Testis (tissue), 3 donors: Measurements from ENCODE around the gene PKDREJ. TPM values are rescaled to one million over a fixed set of nuclear protein-coding genes. Genes with fewer than 3 reads are reported as not detected.

Source experiments
- DNase-seq: peaks from one replicate; pipeline ENCODE4 v3.0.0-alpha.2; 2019
- H3K27ac ChIP-seq, 2 donors: fragments of 200-600 bp; sonication (generic); one replicate each; pipeline ENCODE4 v1.5.1; 2019
- H3K27me3 ChIP-seq: fragments of 200-600 bp; sonication (generic); one replicate; pipeline ENCODE4 v1.5.1; 2019
- H3K36me3 ChIP-seq: fragments of 200-600 bp; sonication (generic); one replicate; pipeline ENCODE4 v1.5.1; 2017; ENCODE audit warnings: low read depth; ENCODE audit errors: missing control alignments
- H3K4me1 ChIP-seq: fragments of 200-600 bp; sonication (generic); one replicate; pipeline ENCODE4 v1.5.1; 2019
- H3K4me3 ChIP-seq, 2 donors: fragments of 200-600 bp; sonication (generic); one replicate each; pipeline ENCODE4 v1.5.1; 2017 to 2019
- H3K9me3 ChIP-seq: fragments of 200-600 bp; sonication (generic); one replicate; pipeline ENCODE4 v1.5.1; 2017
- CTCF ChIP-seq, 3 experiments: fragments of 450-650 bp in 2 of 3; fragments of 200-600 bp in 1 of 3; sonication (generic) in 1 of 3; IDR thresholded peaks; one replicate each; pipeline ENCODE4 v1.5.1; 2016 to 2019; ENCODE audit warnings: antibody characterized with exemption in 3 of 3, mild to moderate bottlenecking in 2 of 3, moderate library complexity in 1 of 3
- POLR2A ChIP-seq: fragments of 450-650 bp; IDR thresholded peaks from one replicate; pipeline ENCODE4 v1.6.1; 2017; ENCODE audit warnings: antibody characterized with exemption, mild to moderate bottlenecking, moderate library complexity
- WGBS, 2 donors: methylation state at CpG; one replicate each; pipeline ENCODE4 v1.1.5; 2018; 5-methylcytosine and 5-hydroxymethylcytosine counted together
- intact Hi-C: fragments of 100-400 bp; cut with DNase I; formaldehyde crosslinking; loops from one replicate; pipeline ENCODE4 v1.15.1; 2023; ENCODE audit warnings: low total_unique reads
- polyA plus RNA-seq: library from polyadenylated mRNA; stranded (reverse); fragments of 350-450 nt; fragmentation: Illumina TruSeq; extraction: RNeasy Lipid Tissue Mini Kit (QIAGEN cat#74804); gene quantifications from one replicate; pipeline ENCODE4 v1.2.3, GENCODE V29; 2014; ENCODE audit warnings: low read depth, low replicate concordance; ENCODE audit not compliant: insufficient read depth
- total RNA-seq, 2 donors: library from RNA; depleted of rRNA; stranded (reverse); fragments of >200 nt; gene quantifications; one replicate each; pipeline ENCODE4 v1.2.3, GENCODE V29; 2016

The PKDREJ gene
- total and polyA plus RNA-seq, 3 donors from 2014 or later = 3.4 to 10.4 (median 5.0) TPM

- WGBS, 2 donors = 91 to 94% methylated on average over 12 of the region's 12 CpGs
- no peaks in the 10 kb centered on the region for H3K27me3 ChIP-seq
- no peaks in the 10 kb centered on the region for H3K36me3 ChIP-seq
- no peak for DNase-seq
- peaks cover 7% of the 10 kb centered on the region for H3K4me1 ChIP-seq
- no peaks in the 10 kb centered on the region for H3K9me3 ChIP-seq
- H3K4me3 ChIP-seq = no peak overlapping the region
- intact Hi-C loops = no loop called here
- no peak for TF ChIP-seq POLR2A
- TF ChIP-seq CTCF (IDR thresholded peaks at IDR 0.05) = no peak
- no peak overlapping the region for H3K27ac ChIP-seq
These were observed 25.6 kb downstream of the PKDREJ start for GRCh38 chr22:46237453-46238124.

DNA sequence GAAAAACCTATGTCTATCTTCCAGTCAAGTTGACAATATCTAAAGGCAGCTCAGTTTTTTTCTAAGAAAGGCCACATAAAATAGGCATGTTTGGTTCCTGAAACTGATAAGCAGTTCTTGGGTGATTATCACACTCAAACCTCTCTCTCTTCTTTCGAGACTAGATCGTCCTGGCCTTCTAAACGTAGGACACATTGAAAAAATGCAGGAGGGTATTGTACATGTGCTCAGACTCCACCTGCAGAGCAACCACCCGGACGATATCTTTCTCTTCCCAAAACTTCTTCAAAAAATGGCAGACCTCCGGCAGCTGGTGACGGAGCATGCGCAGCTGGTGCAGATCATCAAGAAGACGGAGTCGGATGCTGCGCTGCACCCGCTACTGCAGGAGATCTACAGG is 28.2 kb downstream of the PKDREJ start:
- peak overlapping the region in 1 of 2 donors; percentile 7 for H3K4me3 ChIP-seq
- TF ChIP-seq CTCF (IDR thresholded peaks at IDR 0.05) = no peak
- intact Hi-C loops = no loop called here
- peak; percentile 34 for DNase-seq
- no peaks in the 10 kb centered on the region for H3K4me1 ChIP-seq
- no peaks in the 10 kb centered on the region for H3K9me3 ChIP-seq
- H3K27ac ChIP-seq = no peak overlapping the region
- H3K27me3 ChIP-seq = no peaks in the 10 kb centered on the region
- no peaks in the 10 kb centered on the region for H3K36me3 ChIP-seq
- 71 to 79% methylated on average over 12 of the region's 12 CpGs for WGBS, 2 donors

DNA sequence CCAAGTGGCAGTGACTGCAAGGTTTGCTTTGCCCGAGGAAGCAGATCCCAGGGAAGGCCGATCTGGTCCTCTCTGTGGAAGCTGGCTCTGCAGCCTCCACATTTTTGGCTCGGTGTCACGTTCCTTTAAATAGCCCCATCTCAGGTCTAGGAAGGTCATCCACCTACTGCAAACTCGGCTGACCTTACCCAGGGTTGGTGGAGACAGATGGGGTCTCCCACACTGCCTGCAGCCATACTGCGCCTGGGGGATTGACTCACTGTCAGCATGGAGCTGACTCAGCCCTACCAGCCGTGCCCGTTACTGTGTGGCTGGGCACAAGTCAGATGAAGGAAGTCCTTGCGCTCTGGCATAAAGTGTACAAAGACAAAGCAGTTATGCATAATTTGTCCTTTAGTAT is 29.9 kb downstream of the PKDREJ start:
- H3K27ac ChIP-seq = no peak overlapping the region

GRCh38 chr22:46230262-46230901 is 32.8 kb downstream of the PKDREJ start:
- 90 to 95% methylated on average over 13 of the region's 13 CpGs for WGBS, 2 donors
- TF ChIP-seq CTCF (IDR thresholded peaks at IDR 0.05) = no peak
- no peak for TF ChIP-seq POLR2A
- H3K4me1 ChIP-seq = no peaks in the 10 kb centered on the region
- no peak overlapping the region for H3K27ac ChIP-seq
- H3K4me3 ChIP-seq = no peak overlapping the region
- no peaks in the 10 kb centered on the region for H3K9me3 ChIP-seq
- no peaks in the 10 kb centered on the region for H3K36me3 ChIP-seq
- no peaks in the 10 kb centered on the region for H3K27me3 ChIP-seq
- intact Hi-C loops = no loop called here
- DNase-seq = no peak

More for the DNA sequence above, 29.9 kb downstream of the PKDREJ start:
- TF ChIP-seq CTCF (IDR thresholded peaks at IDR 0.05) (no peak), POLR2A (no peak)
- Histone ChIP-seq H3K4me1 (no peaks in the 10 kb centered on the region), H3K27me3 (no peaks in the 10 kb centered on the region), H3K36me3 (no peaks in the 10 kb centered on the region), H3K9me3 (no peaks in the 10 kb centered on the region), H3K4me3 (no peak overlapping the region)
- intact Hi-C loops = no loop called here
- DNase-seq = peak; percentile 48
- WGBS, 2 donors = 41 to 60% methylated on average over 9 of the region's 9 CpGs

DNA sequence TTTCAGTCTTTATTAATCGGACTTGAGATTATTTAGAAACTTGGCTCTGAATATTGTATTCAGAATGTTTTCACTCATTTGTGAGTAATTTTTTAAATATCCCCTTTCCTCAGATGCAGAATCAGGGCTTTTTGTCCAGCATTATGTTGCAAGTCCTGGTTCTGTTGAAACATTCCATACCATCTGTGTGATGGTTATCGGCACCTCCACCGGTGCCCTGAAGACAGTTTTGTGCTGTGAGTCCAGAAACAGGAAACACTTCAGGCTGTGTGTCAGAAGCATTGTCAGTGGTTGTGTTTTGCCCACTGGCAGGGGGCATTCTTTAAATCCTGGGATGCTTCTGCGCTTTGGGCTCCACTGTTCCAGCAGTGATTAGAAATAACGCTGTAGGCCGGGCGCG is 33.4 kb downstream of the PKDREJ start:
- 85% methylated on average over 7 to 8 of the region's 8 CpGs for WGBS, 2 donors
- H3K4me3 ChIP-seq = no peak overlapping the region
- no peaks in the 10 kb centered on the region for H3K27me3 ChIP-seq
- no peaks in the 10 kb centered on the region for H3K4me1 ChIP-seq
- no peaks in the 10 kb centered on the region for H3K9me3 ChIP-seq
- intact Hi-C loops = no loop called here
- TF ChIP-seq CTCF (IDR thresholded peaks at IDR 0.05) = no peak
- no peak for TF ChIP-seq POLR2A
- no peaks in the 10 kb centered on the region for H3K36me3 ChIP-seq
- no peak for DNase-seq
- H3K27ac ChIP-seq = no peak overlapping the region
